Adrenal gland (tissue), 12 donors: Measurements from ENCODE around the gene NLGN3. TPM values are rescaled to one million over a fixed set of nuclear protein-coding genes. Genes with fewer than 3 reads are reported as not detected.

Source experiments
- DNase-seq, 7 donors: peaks; one replicate each; pipeline ENCODE4 v3.0.0-alpha.2; 2019 to 2020
- H3K27ac ChIP-seq, 5 donors: fragments of 200-600 bp; sonication (generic) in 4 of 5; 1 replicate in 3 of 5; 2 replicates in 2 of 5; pipeline versions ENCODE4 v1.5.1 to v1.8.0; 2016 to 2020; ENCODE audit warnings: mild to moderate bottlenecking in 1 of 5
- H3K27me3 ChIP-seq: fragments of 200-600 bp; 2 replicates; pipeline ENCODE4 v1.8.0; 2021
- H3K36me3 ChIP-seq, 2 donors: fragments of 200-600 bp; replicated peaks in 1 of 2; 1 replicate in 1 of 2; 2 replicates in 1 of 2; pipeline versions ENCODE4 v1.5.1 to v1.8.0; 2018 to 2022
- H3K4me1 ChIP-seq, 2 donors: fragments of 200-600 bp; replicated peaks in 1 of 2; 1 replicate in 1 of 2; 2 replicates in 1 of 2; pipeline versions ENCODE4 v1.5.1 to v1.8.0; 2018 to 2021
- H3K4me3 ChIP-seq, 4 donors: fragments of 200-600 bp; sonication (generic) in 3 of 4; one replicate each; pipeline ENCODE4 v1.5.1; 2016 to 2018
- H3K9me3 ChIP-seq, 3 donors: fragments of 200-600 bp; sonication (generic) in 1 of 3; replicated peaks in 1 of 3; 1 replicate in 2 of 3; 2 replicates in 1 of 3; pipeline versions ENCODE4 v1.5.1 to v1.8.0; 2016 to 2021
- CTCF ChIP-seq, 6 experiments: fragments of 450-650 bp in 4 of 6; fragments of 200-600 bp in 2 of 6; sonication (generic) in 1 of 6; IDR thresholded peaks; 1 replicate in 5 of 6; 2 replicates in 1 of 6; pipeline versions ENCODE4 v1.5.1 to v1.8.0; 2016 to 2021; ENCODE audit warnings: antibody characterized with exemption in 6 of 6, mild to moderate bottlenecking in 2 of 6, moderate library complexity in 1 of 6
- POLR2A ChIP-seq, 2 donors: fragments of 450-650 bp; IDR thresholded peaks; one replicate each; pipeline ENCODE4 v1.6.1; 2017; ENCODE audit warnings: antibody characterized with exemption in 2 of 2, mild to moderate bottlenecking in 2 of 2, moderate library complexity in 1 of 2
- WGBS, 4 donors: extraction: QIAGEN DNeasy Blood & Tissue Kit in 2 of 4; methylation state at CpG; one replicate each; pipeline versions ENCODE4 v1.1.5 to v1.1.7; 2013 to 2017; 5-methylcytosine and 5-hydroxymethylcytosine counted together
- intact Hi-C, 2 donors: fragments of 100-400 bp; cut with DNase I; formaldehyde crosslinking; loops; one replicate each; pipeline versions ENCODE4 v1.14.1 to v1.15.0; 2022 to 2023
- polyA plus RNA-seq, 3 donors: library from polyadenylated mRNA; stranded (reverse); fragments of 200-250 nt in 2 of 3; fragments of 350-450 nt in 1 of 3; fragmentation: Illumina TruSeq in 1 of 3; extraction: RNeasy Lipid Tissue Mini Kit (QIAGEN cat#74804) in 1 of 3; gene quantifications; one replicate each; pipeline ENCODE4 v1.2.3, GENCODE V29; 2013 to 2014
- total RNA-seq, 9 donors: library from RNA; depleted of rRNA in 4 of 9; stranded (reverse); fragments of >200 nt in 4 of 9; fragments of 120-200 nt in 1 of 9; fragmentation: NEBNext Ultra II Directional in 1 of 9; extraction: Animal tissue kit (Norgen Biotek cat#: 25700) in 1 of 9; gene quantifications; one replicate each; pipeline versions ENCODE4 v1.1.0 to v1.2.4, GENCODE V29; 2013 to 2023
- donor health status: healthy with polysubstance abuse.
- donor health status: Bipolar disorder and iron deficiency.
- donor health status: DM: yes; HTN: yes; CAD: no.
- donor health status: DM: no; HTN: no; CAD: no.
- donor health status: DM: no; HTN: no; CAD: no.
- donor health status: DM: yes; HTN: yes; CAD: no.

Gene NLGN3
- total and polyA plus RNA-seq, 12 donors, result 8.9 to 51.6 (median 17.2) TPM

GRCh38 chrX:71199252-71200008, 54.8 kb downstream of the NLGN3 start:
- 78 to 87% (median 85%) methylated on average over 7 of the region's 7 CpGs for WGBS, 4 donors
- intact Hi-C loops, result no loop called here
- Histone ChIP-seq H3K4me3 (no peak overlapping the region), H3K9me3 (no peaks in the 10 kb centered on the region), H3K36me3 (no peaks in the 10 kb centered on the region), H3K27me3 (peaks cover 3% of the 10 kb centered on the region), H3K27ac (no peak overlapping the region), H3K4me1 (no peaks in the 10 kb centered on the region)
- TF ChIP-seq POLR2A (IDR thresholded peaks at IDR 0.05) (no peak), CTCF (IDR thresholded peaks at IDR 0.05) (no peak)
- no peak for DNase-seq

GRCh38 chrX:71210816-71211215, 66.2 kb downstream of the NLGN3 start:
- Histone ChIP-seq H3K36me3 (no peaks in the 10 kb centered on the region), H3K27me3 (no peaks in the 10 kb centered on the region), H3K27ac (no peak overlapping the region), H3K9me3 (no peaks in the 10 kb centered on the region), H3K4me1 (no peaks in the 10 kb centered on the region), H3K4me3 (no peak overlapping the region)
- intact Hi-C loops, result no loop called here
- TF ChIP-seq POLR2A (IDR thresholded peaks at IDR 0.05) (no peak), CTCF (IDR thresholded peaks at IDR 0.05) (no peak)
- WGBS, 4 donors, result 69 to 81% (median 73%) methylated on average over 3 of the region's 3 CpGs; no CpG with 5 or more reads in 1 of the 4 donors
- DNase-seq, result no peak

- intact Hi-C loops, result no loop called here
- no peaks in the 10 kb centered on the region for H3K9me3 ChIP-seq
- H3K4me3 ChIP-seq, result no peak overlapping the region
- no peak for DNase-seq
- WGBS, 4 donors, result 62 to 73% (median 71%) methylated on average over 5 of the region's 5 CpGs
- H3K4me1 ChIP-seq, result no peaks in the 10 kb centered on the region
- no peak overlapping the region for H3K27ac ChIP-seq
- no peak for TF ChIP-seq POLR2A (IDR thresholded peaks at IDR 0.05)
- TF ChIP-seq CTCF (IDR thresholded peaks at IDR 0.05), result no peak
- no peaks in the 10 kb centered on the region for H3K27me3 ChIP-seq
- H3K36me3 ChIP-seq, result no peaks in the 10 kb centered on the region
Observed at GRCh38 chrX:71212536-71212935, 67.9 kb downstream of the NLGN3 start.

GRCh38 chrX:71214152-71214551, 69.5 kb downstream of the NLGN3 start:
- Histone ChIP-seq H3K4me3 (no peak overlapping the region), H3K27ac (no peak overlapping the region), H3K27me3 (peaks cover 3% of the 10 kb centered on the region), H3K9me3 (no peaks in the 10 kb centered on the region), H3K36me3 (no peaks in the 10 kb centered on the region), H3K4me1 (no peaks in the 10 kb centered on the region)
- WGBS, 4 donors, result 67 to 73% (median 68%) methylated on average over 1 of the region's 1 CpG; no CpG with 5 or more reads in 1 of the 4 donors
- TF ChIP-seq POLR2A (IDR thresholded peaks at IDR 0.05), result no peak
- TF ChIP-seq CTCF (IDR thresholded peaks at IDR 0.05), result no peak
- no peak for DNase-seq
- intact Hi-C loops, result no loop called here
